Epidermal melanocyte (primary cell): ENCODE measurements around the gene FAM168B.
"Not testable (repeated sequence)": the region's sequence is repeated elsewhere in the genome, so short reads cannot be mapped to it uniquely, and the experiment has no call there.

ENCODE experiments used
- DNase-seq: peaks from one replicate; pipeline ENCODE4 v3.0.0; 2011; ENCODE audit warnings: low spot score; ENCODE audit not compliant: insufficient read length

Gene FAM168B, protein sequence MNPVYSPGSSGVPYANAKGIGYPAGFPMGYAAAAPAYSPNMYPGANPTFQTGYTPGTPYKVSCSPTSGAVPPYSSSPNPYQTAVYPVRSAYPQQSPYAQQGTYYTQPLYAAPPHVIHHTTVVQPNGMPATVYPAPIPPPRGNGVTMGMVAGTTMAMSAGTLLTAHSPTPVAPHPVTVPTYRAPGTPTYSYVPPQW

DNA sequence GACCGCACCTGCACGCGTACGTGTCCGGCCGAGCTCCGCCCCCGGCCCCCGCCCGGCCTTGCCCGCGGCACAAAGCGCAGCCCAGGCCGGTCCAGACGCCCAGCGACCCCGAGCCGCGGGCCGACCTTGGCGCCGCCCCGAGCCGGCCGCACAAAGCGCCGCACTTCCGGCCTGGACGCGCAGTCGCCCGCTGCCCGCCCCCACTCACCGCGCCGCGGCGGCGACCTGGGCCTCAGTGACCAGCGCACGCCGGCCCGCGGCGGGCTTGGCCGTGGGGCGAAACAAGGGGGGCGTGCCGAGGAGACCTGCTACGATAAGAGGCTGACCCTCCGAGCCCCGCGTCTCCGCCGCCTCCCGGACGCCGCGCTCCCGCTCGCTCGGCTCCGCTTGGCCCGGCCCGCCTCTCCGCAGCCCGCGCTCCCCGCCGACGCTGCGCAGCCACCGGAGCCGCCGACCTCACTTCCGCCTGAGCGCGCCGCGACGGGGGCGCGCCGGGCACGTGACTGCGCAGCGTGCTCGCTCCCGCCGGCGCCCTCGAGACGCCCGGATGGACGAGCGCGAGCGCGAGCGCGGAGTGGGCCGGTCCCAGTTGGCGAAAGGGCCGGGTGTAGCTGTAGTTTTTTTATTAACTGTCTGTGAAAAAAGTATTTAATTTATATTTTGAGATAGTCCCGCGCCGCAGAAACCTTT lies at the start of gene FAM168B:
TSS of gene FAM168B (minus strand) at position 455 of the 690 bp plus-strand sequence. CDS start 10,814 bp downstream, outside the sequence.
- peak; percentile 94 for DNase-seq

DNA sequence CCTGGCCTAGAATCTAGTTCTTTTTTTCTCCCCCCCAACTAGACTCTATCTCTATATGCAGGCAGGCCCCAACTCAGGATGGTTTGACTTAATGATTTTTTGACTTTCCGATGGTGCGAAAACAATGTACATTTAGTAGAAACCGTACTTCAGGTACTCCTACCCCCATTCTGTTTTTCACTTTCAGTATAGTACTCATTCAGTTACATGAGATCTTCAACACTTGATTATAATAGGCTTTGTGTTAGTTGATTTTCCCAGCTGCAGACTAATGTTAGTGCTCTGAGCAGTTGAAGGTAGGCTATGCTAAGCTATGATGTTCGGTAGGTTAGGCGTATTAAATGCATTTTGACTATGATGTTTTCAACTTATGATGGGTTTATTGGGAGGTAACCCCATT lies 49.6 kb upstream of the FAM168B start:
- DNase-seq, result no peak

DNA sequence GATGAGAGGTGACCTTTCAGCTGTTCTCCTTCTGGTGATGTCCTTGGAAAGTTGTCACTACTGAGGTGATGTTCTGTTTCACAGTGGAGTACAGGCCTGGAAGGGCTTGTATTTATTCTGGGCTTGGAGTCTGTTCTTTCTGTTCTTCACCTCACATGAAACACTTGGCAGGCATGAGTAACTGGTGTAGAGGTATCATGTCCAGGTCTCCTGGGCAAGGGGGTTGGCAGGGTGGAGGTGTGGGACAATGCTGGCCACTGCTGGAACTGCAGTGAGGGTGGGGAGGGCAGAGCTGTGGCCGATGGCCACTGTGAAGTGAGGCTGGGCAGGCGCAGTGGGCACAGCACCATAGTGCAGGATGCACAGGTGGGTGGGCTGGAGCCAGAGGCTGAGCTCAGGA lies 47.3 kb upstream of the FAM168B start:
- DNase-seq, result no peak

DNA sequence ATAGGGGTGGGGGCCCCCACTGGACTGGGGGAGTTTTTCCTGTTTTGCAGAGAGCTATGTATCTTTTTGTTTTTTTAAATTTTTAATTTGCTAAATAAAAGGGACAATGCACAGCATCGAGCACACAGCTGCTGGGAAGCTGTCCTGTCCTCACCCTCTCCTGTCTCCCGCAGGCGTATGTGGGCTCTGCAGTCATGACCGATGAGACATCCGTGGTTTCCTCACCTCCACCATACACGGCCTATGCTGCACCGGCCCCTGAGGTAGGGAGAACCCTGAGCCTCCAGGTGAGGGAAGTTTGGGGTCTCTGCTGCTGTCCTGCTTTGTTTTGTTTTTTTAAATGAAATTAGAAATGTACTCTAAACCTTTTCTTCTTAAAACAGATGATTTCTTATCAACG lies 39.5 kb upstream of the FAM168B start:
- DNase-seq, result no peak

DNA sequence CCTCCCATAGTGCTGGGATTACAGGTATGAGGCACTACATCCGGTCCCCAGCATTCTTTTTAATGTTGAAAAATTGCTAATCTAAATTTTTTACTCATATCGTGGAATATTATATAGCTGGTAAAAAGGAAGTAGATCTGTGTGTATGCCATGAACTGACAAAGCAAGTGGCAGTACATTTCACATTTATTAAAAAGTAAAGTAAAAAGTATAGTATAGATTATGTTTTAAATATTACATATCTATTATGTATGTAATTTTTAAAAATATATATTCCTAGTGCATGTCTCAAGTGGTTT lies 37.0 kb upstream of the FAM168B start:
- DNase-seq, result no peak

DNA sequence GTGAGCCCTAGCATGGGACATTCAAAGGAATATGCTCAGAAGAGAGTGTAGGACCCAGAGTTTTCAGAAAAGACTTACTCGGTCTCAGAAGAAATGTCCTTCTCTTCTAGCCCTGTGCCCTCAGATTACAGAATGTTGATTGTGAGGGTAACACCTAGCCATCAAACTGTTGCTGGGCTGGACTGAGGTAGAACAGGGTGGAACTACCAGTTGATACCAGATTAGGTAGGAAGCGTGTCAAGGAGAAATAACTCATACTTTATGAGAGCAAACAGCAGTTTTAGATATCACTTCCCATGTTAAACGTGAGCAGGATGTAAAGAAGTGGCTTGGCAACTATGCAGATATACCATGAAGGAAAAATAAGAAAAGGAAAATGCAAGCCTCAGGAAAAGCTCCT lies 34.7 kb upstream of the FAM168B start:
- no peak for DNase-seq

DNA sequence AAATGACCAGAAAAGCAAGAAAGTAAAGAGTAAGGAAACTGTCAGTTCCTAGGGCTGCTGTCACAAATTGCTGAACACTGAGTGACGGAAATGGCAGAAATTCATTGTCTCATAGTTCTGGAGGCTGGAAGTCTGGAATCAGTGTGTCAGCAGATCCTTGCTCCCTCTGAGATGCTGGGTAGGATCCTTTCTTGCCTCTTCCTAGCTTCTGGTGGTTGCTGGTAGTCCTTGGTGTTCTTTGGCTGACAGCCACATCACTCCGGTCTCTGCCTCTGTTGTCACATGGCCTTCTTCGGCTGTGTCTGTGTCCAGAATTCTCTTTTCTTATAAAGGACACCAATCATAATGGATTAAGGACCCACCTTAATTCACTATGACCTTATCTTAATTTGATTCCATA lies 33.8 kb upstream of the FAM168B start:
- DNase-seq, result no peak

DNA sequence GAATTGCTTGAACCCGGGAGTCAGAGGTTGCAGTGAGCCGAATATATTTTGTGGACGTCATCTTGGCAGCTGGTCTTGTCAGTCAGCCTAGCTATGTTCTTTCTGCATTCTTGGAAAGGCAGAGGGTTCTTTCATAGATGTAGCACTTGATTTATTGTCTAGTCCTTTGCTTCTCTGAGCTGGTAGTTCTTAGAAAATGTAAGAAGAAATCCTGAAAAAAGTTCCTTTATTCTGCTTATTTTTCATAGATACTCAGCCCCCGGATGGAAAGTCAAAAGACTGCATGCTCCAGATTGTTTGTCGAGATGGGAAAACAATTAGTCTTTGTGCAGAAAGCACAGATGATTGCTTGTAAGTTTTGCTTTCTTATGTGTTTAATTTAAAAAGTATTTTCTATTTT lies 33.2 kb upstream of the FAM168B start:
- peak; percentile 80 for DNase-seq

DNA sequence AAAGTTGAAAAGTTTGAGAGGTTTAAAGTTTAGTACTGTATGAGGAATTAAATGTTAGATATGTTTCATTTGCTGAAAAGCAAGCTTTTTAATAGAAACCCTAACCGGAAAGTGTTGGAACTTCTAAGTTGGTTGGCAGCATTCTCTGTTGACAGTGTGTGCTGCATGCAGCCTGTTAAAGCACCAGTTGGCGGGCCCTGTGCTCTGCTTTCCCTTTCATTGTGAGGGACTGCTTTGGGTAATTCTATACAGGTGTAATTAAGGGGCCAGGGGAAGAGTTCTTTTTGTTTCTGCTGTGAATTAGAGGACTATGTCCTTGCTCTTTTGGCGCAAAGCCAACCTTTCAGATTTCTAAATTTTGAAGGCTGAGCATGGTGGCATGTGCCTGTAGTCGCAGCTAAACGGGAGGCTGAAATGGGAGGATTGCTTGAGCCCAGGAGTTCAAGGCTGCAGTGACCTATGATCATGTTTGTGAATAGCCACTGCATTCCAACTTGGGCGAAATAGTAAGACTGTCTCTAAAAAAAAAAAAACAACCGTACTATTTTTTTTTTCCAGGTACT lies 32.0 kb upstream of the FAM168B start:
- no peak for DNase-seq

DNA sequence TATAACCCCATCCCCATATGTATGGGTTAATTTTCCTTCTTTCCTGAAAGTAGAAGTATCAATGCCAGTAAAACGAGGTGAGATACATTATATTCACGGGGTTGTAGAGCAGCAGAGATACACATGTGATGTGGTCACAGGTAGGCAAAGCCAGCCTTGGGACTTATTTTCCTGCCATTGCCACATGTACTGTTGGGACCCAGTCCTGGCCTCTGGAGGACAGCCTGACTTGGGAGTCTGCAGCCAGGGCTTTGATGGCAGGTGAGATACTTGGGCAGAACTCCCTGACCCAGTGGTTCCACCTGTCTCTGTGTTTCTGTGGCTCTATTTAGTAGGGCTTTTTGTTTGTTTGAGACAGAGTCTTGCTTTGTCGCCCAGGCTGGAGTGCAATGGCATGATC lies 29.9 kb upstream of the FAM168B start:
- no peak for DNase-seq

DNA sequence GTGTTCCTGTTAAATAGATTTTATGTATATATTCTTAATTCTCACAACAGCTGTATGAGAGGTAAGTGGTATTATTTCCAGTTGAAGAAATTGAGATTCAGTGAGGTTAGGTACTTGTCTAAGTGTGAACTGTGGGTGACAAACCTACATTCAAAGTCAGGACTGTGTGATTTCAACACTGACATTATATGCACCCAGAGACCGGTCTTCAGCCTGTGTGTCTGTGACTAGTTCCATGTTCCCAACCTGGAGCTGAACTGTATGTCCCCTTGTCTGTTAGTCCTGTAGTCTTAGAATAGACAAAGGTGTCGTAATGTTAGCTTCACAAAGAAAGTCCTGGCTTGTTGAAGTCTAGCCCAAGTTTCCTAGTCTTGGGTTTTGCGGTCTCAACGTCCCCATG lies 29.2 kb upstream of the FAM168B start:
- DNase-seq, result no peak

DNA sequence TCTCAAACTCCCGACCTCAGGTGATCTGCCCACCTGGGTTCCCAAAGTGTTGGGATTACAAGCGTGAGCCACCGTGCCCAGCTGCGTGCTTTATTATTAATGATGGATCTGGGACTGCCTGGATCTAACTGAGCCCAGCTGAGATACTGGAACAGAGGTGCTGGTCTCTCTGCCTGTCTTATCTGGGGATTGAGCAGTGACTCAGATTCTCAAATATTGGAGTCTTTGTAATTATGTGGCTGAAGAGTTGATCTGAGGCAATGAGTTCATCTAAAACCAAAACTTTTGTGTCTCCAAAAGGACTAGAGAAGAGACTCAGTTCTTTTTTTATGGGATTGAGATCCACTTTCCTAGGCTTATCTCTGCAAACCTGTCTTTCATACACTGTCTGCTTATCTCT lies 28.2 kb upstream of the FAM168B start:
- DNase-seq, result no peak

DNA sequence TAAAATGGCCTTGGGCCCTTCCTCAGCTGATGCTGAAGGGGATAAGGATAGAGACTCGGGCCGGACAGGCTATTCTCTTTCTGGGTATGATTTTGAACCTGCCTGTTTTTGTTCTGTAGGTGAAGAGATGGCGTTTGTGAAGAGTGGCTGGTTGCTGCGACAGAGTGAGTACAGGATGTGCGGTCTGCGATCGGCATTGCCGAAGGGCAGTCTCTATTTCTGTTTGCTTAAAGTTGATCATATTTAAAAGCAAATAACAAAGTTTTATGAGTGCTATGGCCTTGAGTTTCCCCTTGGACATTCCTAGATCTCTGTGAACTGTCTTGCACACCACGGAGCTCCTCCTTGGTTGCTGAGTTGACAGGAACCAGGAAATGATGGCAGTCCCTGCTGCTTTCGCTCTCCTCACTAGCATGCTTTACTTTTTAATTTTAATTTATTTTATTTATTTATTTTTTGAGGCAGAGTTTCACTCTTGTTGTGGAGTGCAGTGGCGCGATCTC lies 27.6 kb upstream of the FAM168B start:
- no peak for DNase-seq

DNA sequence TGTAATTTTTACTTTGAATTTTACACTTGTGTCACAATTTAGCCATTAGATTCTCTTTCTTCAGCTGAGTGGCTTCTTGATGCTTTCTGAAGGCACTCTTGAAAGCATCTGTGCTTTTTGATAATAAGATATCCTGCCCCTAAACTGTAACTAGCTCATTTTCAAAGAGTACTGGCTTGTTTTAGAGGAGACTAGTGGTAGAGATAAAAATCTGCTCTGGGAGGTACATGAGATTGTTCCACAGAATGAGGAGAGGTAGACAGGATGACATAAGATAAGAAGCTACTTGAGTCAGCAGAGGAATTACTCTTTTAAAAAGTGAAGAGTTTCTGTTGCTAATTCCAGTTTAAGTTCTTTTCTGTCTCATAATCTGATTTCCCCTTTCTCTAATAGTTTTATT lies 22.5 kb upstream of the FAM168B start:
- no peak for DNase-seq

DNA sequence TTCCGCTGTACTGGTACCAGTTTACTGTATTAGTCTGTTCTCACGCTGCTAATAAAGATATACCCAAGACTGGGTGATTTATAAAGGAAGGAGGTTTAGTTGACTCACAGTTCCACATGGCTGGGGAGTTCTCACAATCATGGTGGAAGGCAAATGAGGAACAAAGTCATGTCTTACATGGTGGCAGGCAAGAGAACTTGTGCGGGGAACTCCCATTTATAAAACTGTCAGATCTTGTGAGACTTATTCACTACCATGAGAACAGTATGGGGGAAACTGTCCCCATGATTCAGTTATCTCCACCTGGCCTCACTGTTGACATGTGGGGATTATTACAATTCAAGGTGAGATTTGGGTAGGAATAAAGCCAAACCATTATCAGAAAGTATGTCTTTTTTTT lies 21.7 kb upstream of the FAM168B start:
- not testable (repeated sequence) for DNase-seq

DNA sequence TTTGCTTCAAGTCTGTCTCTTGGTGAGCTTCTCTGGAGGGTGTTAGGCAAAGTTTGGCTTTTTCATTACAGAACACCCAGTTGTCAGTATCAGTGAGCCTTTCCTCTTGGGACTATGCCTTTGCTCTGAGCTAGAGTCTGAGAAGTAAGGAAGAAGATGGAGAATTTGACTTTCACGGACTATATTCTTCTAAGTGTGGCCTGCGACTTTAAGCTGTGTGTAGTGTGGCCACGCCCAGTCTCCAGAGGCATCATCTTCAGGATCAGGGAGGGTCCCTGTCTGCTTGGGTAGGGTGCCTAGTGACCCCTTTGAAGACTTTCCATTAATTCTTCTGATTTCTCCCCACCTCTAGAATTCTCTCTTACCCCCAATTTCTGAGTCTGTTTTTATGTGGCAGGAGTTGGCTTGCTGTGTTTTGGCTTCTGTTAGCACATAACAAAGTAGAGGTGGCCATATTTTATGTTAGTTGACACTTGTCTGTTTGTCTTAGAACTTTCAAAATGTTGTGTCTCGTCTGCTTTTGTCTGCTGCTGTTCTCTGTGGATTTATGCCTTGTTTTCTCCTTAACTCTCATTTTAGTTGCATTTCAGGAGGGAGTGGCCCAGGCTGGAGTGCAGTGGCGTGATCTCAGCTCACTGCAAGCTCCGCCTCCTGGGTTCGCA lies 20.4 kb upstream of the FAM168B start:
- no peak for DNase-seq

DNA sequence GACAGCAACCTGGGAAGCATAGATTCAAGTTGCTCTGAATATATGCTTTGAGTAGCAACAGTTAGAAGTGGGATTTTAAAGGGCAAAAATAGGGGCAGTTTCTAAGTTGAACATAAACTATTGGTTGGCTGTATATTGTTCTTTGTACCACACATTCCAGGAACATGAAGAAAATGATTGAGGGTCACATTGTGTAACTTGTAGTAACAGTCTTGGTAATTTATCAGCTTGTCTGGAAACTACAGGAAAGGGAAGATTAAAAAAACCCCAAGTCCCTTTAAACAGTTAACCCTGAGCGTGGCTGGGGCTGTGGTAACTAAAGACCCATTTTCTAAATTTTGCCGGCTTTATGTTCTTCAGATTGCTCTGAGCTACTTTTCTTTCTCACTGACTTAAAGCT lies 19.3 kb upstream of the FAM168B start:
- no peak for DNase-seq

DNA sequence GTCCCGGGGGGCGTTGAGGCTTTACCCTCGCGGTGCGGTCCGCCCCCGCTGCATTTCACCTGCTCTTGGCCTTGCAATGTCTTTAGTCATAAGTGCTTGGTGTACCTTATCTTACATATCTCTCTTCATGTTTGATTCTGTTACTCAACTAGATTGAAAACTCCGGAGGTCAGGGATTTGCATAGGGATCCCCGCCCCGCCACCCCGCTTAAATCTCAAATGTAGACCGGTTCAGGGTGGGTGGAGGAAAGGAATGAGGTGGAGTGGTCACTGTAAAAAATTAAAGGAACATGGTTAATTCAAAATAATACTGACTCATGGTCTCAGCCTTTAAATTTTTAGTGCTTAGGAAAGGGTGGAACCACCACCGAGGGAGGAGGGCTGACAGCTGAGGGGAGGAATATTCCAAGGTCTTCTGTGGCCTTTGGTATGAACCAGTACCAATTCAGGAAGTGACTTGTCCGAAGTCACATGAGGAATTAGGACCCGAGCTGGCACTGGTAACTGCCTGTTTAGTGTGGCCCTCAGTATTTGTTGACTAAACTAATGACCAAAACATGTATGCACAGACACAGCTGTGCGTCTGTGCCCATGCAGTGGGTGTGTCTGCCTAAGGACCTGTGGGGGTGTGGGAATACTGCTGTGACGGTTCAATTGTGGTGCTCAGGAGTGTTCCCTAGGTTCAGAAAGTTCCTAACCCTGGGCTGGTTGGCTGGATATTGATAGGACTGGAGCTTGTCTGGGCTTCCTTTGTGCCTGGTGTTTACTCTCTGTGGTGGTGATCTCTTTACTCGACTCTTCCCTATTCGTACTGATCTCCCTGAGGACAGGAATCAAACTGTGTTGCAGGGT lies 12.9 kb upstream of the FAM168B start:
- no peak for DNase-seq

DNA sequence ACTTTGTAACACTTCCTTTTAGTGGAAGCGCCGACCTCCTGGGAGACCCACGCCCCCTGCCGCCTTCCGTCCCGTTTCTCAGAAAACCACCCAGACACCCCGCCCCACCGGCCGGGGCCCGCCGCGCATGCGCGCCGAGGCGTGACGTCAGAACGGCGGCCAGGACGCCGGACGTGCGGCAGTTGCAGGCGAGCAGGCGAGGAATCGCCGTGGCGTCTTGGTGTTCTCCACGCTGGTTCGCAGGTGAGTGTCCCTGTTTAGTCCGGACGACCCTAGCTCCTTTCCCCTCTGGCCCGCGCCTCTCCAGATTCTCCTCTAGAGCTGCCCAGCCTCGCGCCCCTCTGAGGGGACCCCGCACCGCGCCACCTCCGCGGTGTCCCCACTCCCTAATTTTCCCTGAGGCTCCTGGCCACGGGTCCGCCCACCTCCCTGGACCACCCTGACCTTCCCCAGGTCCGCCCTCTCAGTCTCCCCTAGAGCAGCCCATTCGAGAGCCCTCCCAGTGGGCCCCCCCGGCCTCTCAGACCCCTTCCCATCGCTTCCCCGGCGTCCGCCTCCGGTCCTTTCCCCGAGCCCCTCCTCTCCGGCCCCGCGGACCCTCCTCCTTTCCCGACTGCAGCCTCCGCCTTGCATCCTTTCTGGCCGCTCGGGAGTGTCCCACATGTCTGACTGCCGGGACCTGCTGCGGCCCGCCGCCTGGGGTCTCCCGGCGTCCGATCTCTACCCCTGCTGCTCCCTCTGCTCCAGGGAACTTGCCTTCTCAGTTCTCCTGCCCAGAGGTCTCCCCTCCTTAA lies 12.1 kb upstream of the FAM168B start, which contains the start of gene PLEKHB2:
TSS of gene PLEKHB2 (plus strand) at position 181 of the 794 bp plus-strand sequence. CDS start 15,606 bp downstream, outside the sequence.
- peak; percentile 85 for DNase-seq

DNA sequence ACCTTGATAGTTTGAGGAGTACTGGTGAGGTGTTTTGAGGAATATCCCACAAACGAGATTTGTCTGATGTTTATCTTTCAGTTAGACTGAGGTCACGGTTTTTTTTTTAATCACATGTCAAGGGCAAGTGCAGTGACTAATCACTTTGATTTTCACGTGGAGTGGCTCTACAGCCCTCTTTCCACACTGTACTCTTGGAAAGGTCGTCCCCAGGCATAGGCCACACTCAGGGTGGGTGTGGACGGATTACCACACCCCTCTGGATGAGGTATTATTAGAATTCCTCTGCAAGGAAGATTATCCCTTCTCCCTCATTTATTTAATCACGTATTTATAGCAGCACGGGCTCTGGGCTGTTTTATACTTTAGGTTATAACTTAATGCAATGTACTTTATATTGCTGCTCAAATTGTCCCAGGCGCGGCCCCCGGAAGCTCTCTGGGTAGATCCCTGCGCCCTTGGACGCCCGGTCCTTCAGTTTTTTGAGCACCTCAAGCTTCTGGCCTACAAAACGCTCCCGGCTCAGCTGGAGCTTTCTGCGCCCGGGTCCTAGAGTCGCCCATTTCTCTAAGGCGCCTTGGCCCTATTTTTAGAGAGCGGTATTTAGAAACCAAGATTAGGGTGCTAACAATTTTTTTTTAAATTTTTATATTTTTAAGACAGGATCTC lies 11.4 kb upstream of the FAM168B start:
- DNase-seq, result no peak
